B cell (primary cell): ENCODE measurements around the gene OR51B2. TPM values are rescaled to one million over a fixed set of nuclear protein-coding genes. Genes with fewer than 3 reads are reported as not detected.
"Not testable (repeated sequence)": the region's sequence is repeated elsewhere in the genome, so short reads cannot be mapped to it uniquely, and the experiment has no call there.

Source experiments
- ATAC-seq: fragments of 200-7000 bp; cut with Tn5 transposase; one replicate; pipeline ENCODE4 v1.10.0; 2021; ENCODE audit warnings: low read depth, mild to moderate bottlenecking, moderate number of reproducible peaks, moderate library complexity
- CTCF ChIA-PET: fragments of 350-600 bp; sonication (Branson Sonifier 250); formaldehyde crosslinking; loops from one replicate; lab custom pipeline; 2021; ENCODE audit warnings: antibody characterized with exemption, inconsistent platforms; lab: Charles Lee
- POLR2A ChIA-PET: fragments of 350-600 bp; sonication (Branson Sonifier 250); formaldehyde crosslinking; loops from one replicate; lab custom pipeline; 2021; ENCODE audit warnings: antibody characterized with exemption; lab: Charles Lee
- DNase-seq: peaks from one replicate; pipeline ENCODE4 v3.0.0; 2013
- H2AFZ ChIP-seq: 2 replicates; pipeline ENCODE4 v1.6.1; 2012; ENCODE audit warnings: mild to moderate bottlenecking, low read depth, low read length; ENCODE audit not compliant: insufficient read depth, poor library complexity, severe bottlenecking
- H3K27ac ChIP-seq, 2 donors: 1 replicate in 1 of 2; 2 replicates in 1 of 2; pipeline ENCODE4 v1.5.1; 2012 to 2013; ENCODE audit warnings: low read length in 2 of 2, mild to moderate bottlenecking in 2 of 2, moderate library complexity in 1 of 2
- H3K27me3 ChIP-seq, 4 experiments: fragments of 200-600 bp in 1 of 4; sonication (generic) in 1 of 4; replicated peaks in 1 of 4; 1 replicate in 2 of 4; 2 replicates in 2 of 4; pipeline versions ENCODE4 v1.6.1 to v1.7.0; 2013 to 2016; ENCODE audit warnings: low read length in 3 of 4, mild to moderate bottlenecking in 2 of 4, mixed read lengths in 1 of 4, moderate library complexity in 1 of 4; ENCODE audit not compliant: insufficient read depth in 4 of 4, control insufficient read depth in 3 of 4; ENCODE audit errors: control extremely low read depth in 1 of 4
- H3K36me3 ChIP-seq, 2 experiments: replicated peaks in 1 of 2; 1 replicate in 1 of 2; 2 replicates in 1 of 2; pipeline versions ENCODE4 v1.6.1 to v1.7.1; 2013; ENCODE audit warnings: low read length in 1 of 2; ENCODE audit not compliant: insufficient read depth in 2 of 2, control insufficient read depth in 1 of 2; ENCODE audit errors: control extremely low read depth in 1 of 2, extremely low read depth in 1 of 2
- H3K4me1 ChIP-seq, 2 donors: fragments of 200-600 bp in 1 of 2; sonication (generic) in 1 of 2; 1 replicate in 1 of 2; 2 replicates in 1 of 2; pipeline versions ENCODE4 v1.5.1 to v1.6.1; 2013 to 2017; ENCODE audit warnings: low read length in 2 of 2; ENCODE audit not compliant: control insufficient read depth in 2 of 2, insufficient read depth in 2 of 2
- H3K4me2 ChIP-seq: replicated peaks from 2 replicates; pipeline ENCODE3; 2012; ENCODE audit warnings: mild to moderate bottlenecking, low read depth, low read length; ENCODE audit not compliant: poor library complexity, severe bottlenecking
- H3K4me3 ChIP-seq, 5 experiments: fragments of 200-600 bp in 1 of 5; sonication (generic) in 1 of 5; 1 replicate in 3 of 5; 2 replicates in 2 of 5; pipeline versions ENCODE4 v1.5.1 to v1.7.0; 2011 to 2016; ENCODE audit warnings: low read length in 4 of 5, mild to moderate bottlenecking in 4 of 5, low read depth in 2 of 5, control low read depth in 1 of 5, moderate library complexity in 1 of 5; ENCODE audit not compliant: insufficient read depth in 1 of 5; ENCODE audit errors: control extremely low read depth in 1 of 5, extremely low read depth in 1 of 5
- H3K79me2 ChIP-seq: fragments of 200-600 bp; sonication (generic); one replicate; pipeline ENCODE4 v1.6.0; 2016; ENCODE audit warnings: low read length; ENCODE audit not compliant: control insufficient read depth, insufficient read depth
- H3K9ac ChIP-seq: fragments of 200-600 bp; sonication (generic); 2 replicates; pipeline ENCODE4 v1.6.1; 2017; ENCODE audit warnings: mild to moderate bottlenecking, low read length, moderate library complexity
- H3K9me3 ChIP-seq, 3 donors: one replicate each; pipeline versions ENCODE4 v1.6.1 to v1.7.1; 2013; ENCODE audit warnings: low read length in 2 of 3; ENCODE audit not compliant: control insufficient read depth in 2 of 3, insufficient read depth in 1 of 3; ENCODE audit errors: control extremely low read depth in 1 of 3
- H4K20me1 ChIP-seq: 2 replicates; pipeline ENCODE4 v1.6.0; 2012; ENCODE audit warnings: mild to moderate bottlenecking, low read length; ENCODE audit not compliant: insufficient read depth, control insufficient read depth, poor library complexity, severe bottlenecking
- H3K27ac Mint-ChIP-seq: one replicate; pipeline ENCODE4 v1.8.0; 2021; ENCODE audit warnings: mixed read lengths
- H3K27me3 Mint-ChIP-seq: one replicate; pipeline ENCODE4 v1.8.0; 2021; ENCODE audit warnings: mixed read lengths
- H3K4me1 Mint-ChIP-seq: one replicate; pipeline ENCODE4 v1.8.0; 2021; ENCODE audit warnings: mixed read lengths
- H3K4me3 Mint-ChIP-seq: one replicate; pipeline ENCODE4 v1.8.0; 2021; ENCODE audit warnings: mixed read lengths
- H3K9me3 Mint-ChIP-seq: one replicate; pipeline ENCODE4 v1.8.0; 2022; ENCODE audit warnings: mixed read lengths; ENCODE audit not compliant: insufficient read depth
- CTCF ChIP-seq: fragments of 200-600 bp; IDR thresholded peaks from one replicate; pipeline ENCODE4 v1.8.0; 2022; ENCODE audit warnings: antibody characterized with exemption, mild to moderate bottlenecking
- EZH2 ChIP-seq: IDR thresholded peaks from 2 replicates; pipeline ENCODE4 v1.6.1; 2012; ENCODE audit warnings: borderline replicate concordance, low read depth, mild to moderate bottlenecking, moderate library complexity, low read length; ENCODE audit not compliant: insufficient read depth, poor library complexity, severe bottlenecking
- WGBS: methylation state at CpG from one replicate; pipeline ENCODE4 v1.1.5; 2013; ENCODE audit warnings: missing lambda C conversion rate; ENCODE audit not compliant: insufficient coverage; 5-methylcytosine and 5-hydroxymethylcytosine counted together
- intact Hi-C: fragments of 100-400 bp; cut with micrococcal nuclease; formaldehyde crosslinking; loops from one replicate; pipeline ENCODE4 v1.10.0; 2022
- polyA plus RNA-seq: library from polyadenylated mRNA; depleted of rRNA; stranded (reverse); fragments of >200 nt; gene quantifications from 2 replicates; pipeline ENCODE4 v1.2.3, GENCODE V29; 2012
- total RNA-seq, 2 donors: library from RNA; stranded (reverse); fragments of 120-200 nt in 1 of 2; gene quantifications; 1 replicate in 1 of 2; 2 replicates in 1 of 2; pipeline versions ENCODE4 v1.2.3 to v1.2.4, GENCODE V29; 2013 to 2022

The OR51B2 gene
- total and polyA plus RNA-seq, 2 donors (not counting 1 experiment from before 2014, with no cell fraction given), result not detected

- Histone ChIP-seq H3K36me3 (no peaks in the 10 kb centered on the region), H2AFZ (no peak overlapping the region), H3K79me2 (no peaks in the 10 kb centered on the region), H3K27me3 (no peaks in the 10 kb centered on the region), H3K9me3 (no peaks in the 10 kb centered on the region), H3K27ac (no peak overlapping the region), H3K4me3 (no peak overlapping the region), H3K4me1 (no peaks in the 10 kb centered on the region), H3K4me2 (no peak overlapping the region), H3K9ac (no peak overlapping the region), H4K20me1 (no peaks in the 10 kb centered on the region)
- no peak for DNase-seq
- WGBS, result 100% methylated on average over 1 of the region's 1 CpG
- Mint-ChIP-seq H3K4me1 (no peaks in the 10 kb centered on the region), H3K27ac (no peak overlapping the region), H3K9me3 (no peaks in the 10 kb centered on the region), H3K27me3 (peaks cover 21% of the 10 kb centered on the region), H3K4me3 (no peak overlapping the region)
- POLR2A ChIA-PET, result no interaction called here
- TF ChIP-seq CTCF, result no peak
- TF ChIP-seq EZH2, result no peak
- intact Hi-C loops, result no loop called here
- CTCF ChIA-PET, result no interaction called here
- ATAC-seq, result no peak
These were observed 25.6 kb downstream of the OR51B2 start for GRCh38 chr11:5298451-5298850.

GRCh38 chr11:5297721-5298323, 26.3 kb downstream of the OR51B2 start:
- intact Hi-C loops, result no loop called here
- H3K36me3 ChIP-seq, result no peaks in the 10 kb centered on the region
- H3K9ac ChIP-seq, result no peak overlapping the region
- no peaks in the 10 kb centered on the region for H3K4me1 ChIP-seq
- no peak for ATAC-seq
- TF ChIP-seq CTCF, result no peak
- no peak for TF ChIP-seq EZH2
- no peak overlapping the region for H3K4me3 ChIP-seq
- H3K79me2 ChIP-seq, result no peaks in the 10 kb centered on the region
- H3K9me3 ChIP-seq, result no peaks in the 10 kb centered on the region
- H3K27me3 Mint-ChIP-seq, result peaks cover 21% of the 10 kb centered on the region
- no peak overlapping the region for H3K27ac Mint-ChIP-seq
- H3K9me3 Mint-ChIP-seq, result no peaks in the 10 kb centered on the region
- DNase-seq, result no peak
- H3K4me1 Mint-ChIP-seq, result no peaks in the 10 kb centered on the region
- no peak overlapping the region for H3K4me3 Mint-ChIP-seq
- no peaks in the 10 kb centered on the region for H3K27me3 ChIP-seq
- ChIA-PET CTCF (no interaction called here), POLR2A (no interaction called here)
- H3K4me2 ChIP-seq, result no peak overlapping the region
- 92% methylated on average over 2 of the region's 4 CpGs for WGBS
- no peaks in the 10 kb centered on the region for H4K20me1 ChIP-seq
- no peak overlapping the region for H2AFZ ChIP-seq
- H3K27ac ChIP-seq, result no peak overlapping the region

GRCh38 chr11:5294342-5294995, 29.6 kb downstream of the OR51B2 start:
- H3K36me3 ChIP-seq, H3K4me1 ChIP-seq, intact Hi-C loops, H3K4me3 ChIP-seq, H3K4me3 Mint-ChIP-seq, H3K4me2 ChIP-seq, H3K27me3 ChIP-seq, H3K79me2 ChIP-seq, H3K9me3 ChIP-seq, ATAC-seq, DNase-seq, H3K27ac Mint-ChIP-seq, CTCF ChIA-PET, POLR2A ChIA-PET, H3K27me3 Mint-ChIP-seq, H3K9ac ChIP-seq, H2AFZ ChIP-seq, H4K20me1 ChIP-seq, H3K27ac ChIP-seq, H3K9me3 Mint-ChIP-seq, H3K4me1 Mint-ChIP-seq: not testable (repeated sequence)
- WGBS, result 97% methylated on average over 35 of the region's 41 CpGs
